Glutamatergic neuron (in vitro differentiated cells): ENCODE results near the gene ARID5A. TPM values are rescaled to one million over a fixed set of nuclear protein-coding genes. Genes with fewer than 3 reads are reported as not detected.

Experiments used
- DNase-seq: peaks from one replicate; pipeline ENCODE4 v3.0.0; 2022
- H3K27ac Mint-ChIP-seq: one replicate; pipeline ENCODE4 v1.8.0; 2020; ENCODE audit warnings: mild to moderate bottlenecking, mixed read lengths, inconsistent platforms; ENCODE audit not compliant: unreplicated experiment
- H3K27me3 Mint-ChIP-seq: one replicate; pipeline ENCODE4 v1.8.0; 2020; ENCODE audit warnings: mild to moderate bottlenecking, moderate library complexity, mixed read lengths, inconsistent platforms; ENCODE audit not compliant: unreplicated experiment
- H3K36me3 Mint-ChIP-seq: one replicate; pipeline ENCODE4 v1.8.0; 2020; ENCODE audit warnings: mild to moderate bottlenecking, mixed read lengths, inconsistent platforms; ENCODE audit not compliant: unreplicated experiment
- H3K4me1 Mint-ChIP-seq: one replicate; pipeline ENCODE4 v1.8.0; 2020; ENCODE audit warnings: mild to moderate bottlenecking, low read depth, mixed read lengths, inconsistent platforms; ENCODE audit not compliant: unreplicated experiment
- H3K4me3 Mint-ChIP-seq: one replicate; pipeline ENCODE4 v1.8.0; 2020; ENCODE audit warnings: mild to moderate bottlenecking, mixed read lengths, inconsistent platforms; ENCODE audit not compliant: unreplicated experiment
- H3K9me3 Mint-ChIP-seq: one replicate; pipeline ENCODE4 v1.8.0; 2020; ENCODE audit warnings: mild to moderate bottlenecking, moderate library complexity, mixed read lengths, inconsistent platforms; ENCODE audit not compliant: unreplicated experiment
- total RNA-seq: library from RNA; stranded (reverse); fragmentation: NEBNext Ultra II Directional; extraction: Animal tissue kit (Norgen Biotek cat#: 25700); gene quantifications from one replicate; pipeline ENCODE4 v1.2.1, GENCODE V29; 2021; ENCODE audit not compliant: unreplicated experiment
- TF ChIP-seq, protein P1 (sequence below): fragments of 200-600 bp; sonication (generic); IDR thresholded peaks from one replicate; pipeline ENCODE4 v1.5.0; 2021; ENCODE audit not compliant: partially characterized antibody, unreplicated experiment

Gene ARID5A
- total RNA-seq, 1 donor from 2014 or later: 3.5 TPM

- peak overlapping the region; percentile 90 for H3K4me3 Mint-ChIP-seq
- peaks cover 5% of the 10 kb centered on the region for H3K27me3 Mint-ChIP-seq
- no peak for DNase-seq
- H3K36me3 Mint-ChIP-seq: no peaks in the 10 kb centered on the region
- no peak overlapping the region for H3K27ac Mint-ChIP-seq
- H3K9me3 Mint-ChIP-seq: peaks cover 4% of the 10 kb centered on the region
- peaks cover 4% of the 10 kb centered on the region for H3K4me1 Mint-ChIP-seq
- TF ChIP-seq, protein P1, sequence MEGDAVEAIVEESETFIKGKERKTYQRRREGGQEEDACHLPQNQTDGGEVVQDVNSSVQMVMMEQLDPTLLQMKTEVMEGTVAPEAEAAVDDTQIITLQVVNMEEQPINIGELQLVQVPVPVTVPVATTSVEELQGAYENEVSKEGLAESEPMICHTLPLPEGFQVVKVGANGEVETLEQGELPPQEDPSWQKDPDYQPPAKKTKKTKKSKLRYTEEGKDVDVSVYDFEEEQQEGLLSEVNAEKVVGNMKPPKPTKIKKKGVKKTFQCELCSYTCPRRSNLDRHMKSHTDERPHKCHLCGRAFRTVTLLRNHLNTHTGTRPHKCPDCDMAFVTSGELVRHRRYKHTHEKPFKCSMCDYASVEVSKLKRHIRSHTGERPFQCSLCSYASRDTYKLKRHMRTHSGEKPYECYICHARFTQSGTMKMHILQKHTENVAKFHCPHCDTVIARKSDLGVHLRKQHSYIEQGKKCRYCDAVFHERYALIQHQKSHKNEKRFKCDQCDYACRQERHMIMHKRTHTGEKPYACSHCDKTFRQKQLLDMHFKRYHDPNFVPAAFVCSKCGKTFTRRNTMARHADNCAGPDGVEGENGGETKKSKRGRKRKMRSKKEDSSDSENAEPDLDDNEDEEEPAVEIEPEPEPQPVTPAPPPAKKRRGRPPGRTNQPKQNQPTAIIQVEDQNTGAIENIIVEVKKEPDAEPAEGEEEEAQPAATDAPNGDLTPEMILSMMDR: no peak
Observed at GRCh38 chr2:96537066-96537733, 648 bp downstream of the ARID5A start.

DNA sequence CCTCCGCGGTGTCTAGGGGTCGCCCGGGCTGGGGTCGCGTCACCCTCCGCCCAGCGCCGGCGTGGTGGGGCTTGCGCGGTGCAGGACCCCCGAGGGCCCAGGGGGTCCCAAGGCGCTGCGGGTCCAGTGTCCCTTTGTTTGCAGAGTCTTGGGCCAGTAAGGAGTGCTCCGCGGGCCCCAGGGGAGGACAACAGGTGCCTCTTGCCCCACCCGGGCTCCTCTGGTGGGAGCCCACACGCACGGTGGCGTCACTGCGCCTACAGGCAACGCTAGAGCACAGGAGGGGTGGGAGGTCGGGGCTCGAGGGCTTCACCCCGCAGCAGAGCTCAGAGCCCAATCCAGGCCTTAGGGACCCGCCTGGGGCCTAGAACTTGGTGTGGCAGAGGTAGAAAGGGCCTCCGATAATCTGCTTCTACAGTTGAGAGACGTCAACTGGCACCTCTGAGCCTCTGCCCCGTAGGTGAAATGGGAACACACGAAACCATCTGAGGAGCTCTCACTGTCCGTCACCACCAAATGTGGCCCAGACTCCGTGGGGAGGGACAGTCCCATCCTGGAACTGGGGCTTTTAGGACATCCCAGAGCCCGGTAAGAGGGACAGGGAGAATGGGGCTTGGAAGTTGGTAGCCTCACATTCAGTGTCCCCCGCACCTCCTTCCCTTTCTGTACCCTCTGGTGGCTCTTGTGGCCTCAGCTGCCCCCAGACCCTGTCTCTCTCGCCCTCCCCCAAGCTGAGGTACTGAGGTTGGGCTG lies 1.4 kb downstream of the ARID5A start:
- DNase-seq: no peak
- peaks cover 4% of the 10 kb centered on the region for H3K9me3 Mint-ChIP-seq
- peak overlapping the region; percentile 90 for H3K4me3 Mint-ChIP-seq
- peaks cover 5% of the 10 kb centered on the region for H3K27me3 Mint-ChIP-seq
- no peaks in the 10 kb centered on the region for H3K36me3 Mint-ChIP-seq
- TF ChIP-seq, protein P1: no peak
- no peak overlapping the region for H3K27ac Mint-ChIP-seq
- H3K4me1 Mint-ChIP-seq: no peaks in the 10 kb centered on the region

DNA sequence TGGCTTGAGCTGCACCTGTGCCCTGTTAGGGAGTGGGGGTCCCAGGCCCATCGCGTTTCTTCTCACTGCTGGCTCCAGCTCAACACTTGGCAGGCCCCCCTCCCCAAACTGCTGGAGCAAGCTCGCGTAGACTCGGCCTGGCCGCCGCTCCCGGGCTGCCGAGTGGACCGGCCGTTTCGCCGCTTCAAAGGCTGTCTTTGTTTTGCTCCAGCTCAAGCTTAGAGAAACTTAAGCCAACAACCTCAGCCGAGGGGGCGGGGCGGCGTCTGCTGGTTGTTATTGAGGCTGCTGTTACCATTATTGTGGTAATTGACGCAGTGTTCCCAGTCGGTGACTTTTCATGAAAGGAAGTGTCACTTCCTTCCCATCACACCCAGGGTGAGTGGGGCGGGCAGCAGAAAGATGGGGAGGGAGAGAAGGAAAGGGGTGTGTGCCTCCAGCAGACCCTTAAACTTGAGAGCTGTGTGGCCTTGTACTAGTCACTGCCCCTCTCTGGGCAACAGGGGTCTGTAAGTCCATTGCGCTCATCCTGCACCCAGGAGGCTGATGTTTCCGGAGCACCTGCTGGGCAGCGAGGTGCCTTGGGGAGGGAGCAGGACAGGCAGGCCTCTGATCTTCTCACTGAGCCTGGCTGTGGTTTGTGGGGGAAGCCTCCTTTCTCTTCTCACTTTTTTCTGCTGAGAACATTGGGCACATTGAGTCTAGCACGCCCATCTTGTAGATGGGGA lies 2.1 kb downstream of the ARID5A start:
- Mint-ChIP-seq H3K27me3 (peaks cover 9% of the 10 kb centered on the region), H3K4me1 (no peaks in the 10 kb centered on the region), H3K4me3 (no peak overlapping the region), H3K27ac (no peak overlapping the region), H3K36me3 (no peaks in the 10 kb centered on the region), H3K9me3 (peaks cover 4% of the 10 kb centered on the region)
- TF ChIP-seq, protein P1: no peak
- DNase-seq: no peak

GRCh38 chr2:96539215-96539920 lies 2.8 kb downstream of the ARID5A start:
- Mint-ChIP-seq H3K36me3 (peaks cover 2% of the 10 kb centered on the region), H3K27ac (no peak overlapping the region), H3K4me3 (no peak overlapping the region), H3K27me3 (peaks cover 9% of the 10 kb centered on the region), H3K4me1 (no peaks in the 10 kb centered on the region), H3K9me3 (peaks cover 4% of the 10 kb centered on the region)
- DNase-seq: no peak
- TF ChIP-seq, protein P1: no peak
